Stromal cell of bone marrow (primary cell): ENCODE results near the gene RAB20.
"Not testable (repeated sequence)": the region's sequence is repeated elsewhere in the genome, so short reads cannot be mapped to it uniquely, and the experiment has no call there.

Experiments
- DNase-seq: peaks from one replicate; pipeline ENCODE4 v3.0.0-alpha.2; 2012; ENCODE audit warnings: low read depth

The RAB20 gene

GRCh38 chr13:110575322-110576069 lies 14.0 kb upstream of the RAB20 start:
- no peak for DNase-seq

GRCh38 chr13:110574161-110574560 lies 12.6 kb upstream of the RAB20 start:
- no peak for DNase-seq

GRCh38 chr13:110572778-110573118 lies 11.2 kb upstream of the RAB20 start:
- no peak for DNase-seq

- DNase-seq: no peak
Observed at GRCh38 chr13:110571896-110572777, 10.6 kb upstream of the RAB20 start.

- no peak for DNase-seq
Observed at GRCh38 chr13:110570886-110571285, 9.4 kb upstream of the RAB20 start.

- DNase-seq: not testable (repeated sequence)
Observed at GRCh38 chr13:110569962-110570361, 8.4 kb upstream of the RAB20 start.

- DNase-seq: no peak
Observed at GRCh38 chr13:110568612-110569011, 7.1 kb upstream of the RAB20 start.

- DNase-seq: no peak
Observed at GRCh38 chr13:110566171-110566570, 4.6 kb upstream of the RAB20 start.

GRCh38 chr13:110565296-110565695 lies 3.8 kb upstream of the RAB20 start:
- no peak for DNase-seq

GRCh38 chr13:110564472-110564985 lies 3.0 kb upstream of the RAB20 start:
- DNase-seq: no peak

- DNase-seq: no peak
Observed at GRCh38 chr13:110563463-110563774, 1.9 kb upstream of the RAB20 start.

GRCh38 chr13:110562696-110563462 lies 1.4 kb upstream of the RAB20 start:
- no peak for DNase-seq

GRCh38 chr13:110562036-110562597 lies 595 bp upstream of the RAB20 start:
- DNase-seq: no peak

- no peak for DNase-seq
Observed at GRCh38 chr13:110560601-110561343, 750 bp downstream of the RAB20 start.

- no peak for DNase-seq
Observed at GRCh38 chr13:110559986-110560385, 1.5 kb downstream of the RAB20 start.

- peak; percentile 35 for DNase-seq
Observed at GRCh38 chr13:110559429-110559943, 2.0 kb downstream of the RAB20 start.

GRCh38 chr13:110557610-110558305 lies 3.8 kb downstream of the RAB20 start:
- no peak for DNase-seq

- DNase-seq: no peak
Observed at GRCh38 chr13:110557082-110557481, 4.4 kb downstream of the RAB20 start.

GRCh38 chr13:110556224-110556606 lies 5.3 kb downstream of the RAB20 start:
- no peak for DNase-seq

- DNase-seq: no peak
Observed at GRCh38 chr13:110555601-110556223, 5.8 kb downstream of the RAB20 start.
